Stomach smooth muscle (tissue), 2 donors: Measurements from ENCODE around the gene C10orf143.

Experiments used
- H3K27ac ChIP-seq: one replicate; pipeline ENCODE4 v1.7.0; 2013; ENCODE audit warnings: mild to moderate bottlenecking, low read length, inconsistent platforms
- H3K27me3 ChIP-seq, 2 donors: one replicate each; pipeline ENCODE4 v1.7.0; 2013; ENCODE audit warnings: low read length in 2 of 2; ENCODE audit not compliant: insufficient read depth in 2 of 2, control insufficient read depth in 1 of 2
- H3K36me3 ChIP-seq, 2 donors: one replicate each; pipeline ENCODE4 v1.7.0; 2013; ENCODE audit warnings: low read length in 2 of 2; ENCODE audit not compliant: control insufficient read depth in 2 of 2, insufficient read depth in 2 of 2
- H3K4me1 ChIP-seq: one replicate; pipeline ENCODE4 v1.7.0; 2013; ENCODE audit warnings: low read length; ENCODE audit not compliant: control insufficient read depth, insufficient read depth
- H3K4me3 ChIP-seq, 2 donors: one replicate each; pipeline ENCODE4 v1.7.0; 2013; ENCODE audit warnings: low read length in 2 of 2
- H3K9ac ChIP-seq, 2 donors: one replicate each; pipeline ENCODE4 v1.7.0; 2013; ENCODE audit warnings: low read length in 2 of 2, mild to moderate bottlenecking in 1 of 2
- H3K9me3 ChIP-seq, 2 donors: one replicate each; pipeline ENCODE4 v1.7.0; 2013; ENCODE audit warnings: low read length in 2 of 2; ENCODE audit not compliant: control insufficient read depth in 2 of 2
- donor health status: healthy.
- donor health status: Pancreatic carcinoma.

Gene C10orf143

DNA sequence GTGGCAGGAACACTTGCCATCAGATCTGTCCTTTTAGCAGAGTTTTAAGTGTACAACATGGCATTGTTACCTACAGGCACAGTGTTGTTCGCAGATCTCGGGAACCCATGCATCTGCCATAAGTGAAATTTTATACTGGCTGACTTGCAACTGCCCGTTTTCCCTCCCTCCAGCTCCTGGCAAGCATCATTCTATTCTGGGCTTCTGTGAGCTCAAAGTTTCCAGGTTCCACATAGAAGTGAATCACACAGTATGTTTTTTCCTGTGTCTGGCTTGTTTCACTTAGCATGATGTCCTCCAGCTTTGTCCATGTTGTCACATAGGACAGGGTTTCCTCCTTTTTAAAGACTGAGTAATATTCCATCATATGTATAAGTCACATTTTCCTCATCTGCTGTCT is 56.6 kb downstream of the C10orf143 start:
- H3K4me1 ChIP-seq = no peaks in the 10 kb centered on the region
- H3K36me3 ChIP-seq = no peaks in the 10 kb centered on the region
- no peak overlapping the region for H3K27ac ChIP-seq
- peaks cover 0 to 6% of the 10 kb centered on the region in 2 donors for H3K27me3 ChIP-seq
- peaks cover 5 to 7% of the 10 kb centered on the region in 2 donors for H3K9me3 ChIP-seq
- no peak overlapping the region for H3K9ac ChIP-seq
- H3K4me3 ChIP-seq = no peak overlapping the region

DNA sequence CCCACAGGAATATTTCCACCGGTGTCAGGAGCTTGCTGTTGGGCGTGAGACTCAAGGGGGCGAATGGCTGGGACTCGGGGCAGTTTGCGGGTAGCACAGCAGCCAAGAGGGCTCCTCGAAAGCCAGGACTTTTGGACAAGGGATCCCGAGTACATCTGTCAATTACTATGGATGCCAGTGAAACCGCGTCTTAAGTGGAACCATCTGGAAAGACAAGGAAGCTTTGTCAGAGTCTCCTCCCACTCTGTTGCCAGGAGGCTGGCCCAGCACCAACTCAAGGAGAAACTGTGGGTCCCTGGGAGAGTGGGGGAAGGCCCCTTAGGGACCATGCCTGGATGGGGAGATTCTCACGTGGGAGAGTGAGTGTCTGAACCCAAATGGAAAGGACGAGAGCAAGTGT is 57.1 kb downstream of the C10orf143 start:
- no peak overlapping the region for H3K9ac ChIP-seq
- H3K36me3 ChIP-seq = no peaks in the 10 kb centered on the region
- H3K27ac ChIP-seq = no peak overlapping the region
- peaks cover 5 to 7% of the 10 kb centered on the region in 2 donors for H3K9me3 ChIP-seq
- H3K4me3 ChIP-seq = no peak overlapping the region
- no peaks in the 10 kb centered on the region for H3K4me1 ChIP-seq
- peaks cover 0 to 6% of the 10 kb centered on the region in 2 donors for H3K27me3 ChIP-seq

GRCh38 chr10:130052193-130052592 is 58.4 kb downstream of the C10orf143 start:
- H3K27me3 ChIP-seq = peaks cover 0 to 6% of the 10 kb centered on the region in 2 donors
- no peak overlapping the region for H3K27ac ChIP-seq
- no peaks in the 10 kb centered on the region for H3K4me1 ChIP-seq
- H3K9ac ChIP-seq = no peak overlapping the region
- H3K4me3 ChIP-seq = no peak overlapping the region
- no peaks in the 10 kb centered on the region for H3K36me3 ChIP-seq
- peaks cover 5 to 7% of the 10 kb centered on the region in 2 donors for H3K9me3 ChIP-seq

DNA sequence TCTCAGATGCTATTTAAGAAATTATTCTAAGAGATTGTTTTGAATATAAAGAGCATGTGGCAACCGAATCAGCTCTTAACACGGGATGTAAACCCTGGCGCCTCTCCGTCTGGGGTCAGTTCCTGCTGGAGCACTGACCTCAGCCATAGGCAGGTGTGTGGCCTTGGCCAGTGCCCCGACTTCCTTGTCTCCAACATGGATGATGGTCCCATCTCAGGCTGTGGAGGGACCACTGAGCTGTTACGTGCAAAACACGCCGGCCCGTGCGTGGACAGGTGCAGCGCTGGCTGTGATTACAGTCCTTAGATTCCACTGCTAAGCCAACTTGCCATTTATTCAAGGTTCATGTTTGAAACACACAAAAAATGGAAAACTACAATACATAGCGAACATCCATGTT is 59.9 kb downstream of the C10orf143 start:
- H3K9ac ChIP-seq = no peak overlapping the region
- peaks cover 4 to 5% of the 10 kb centered on the region in 2 donors for H3K9me3 ChIP-seq
- peaks cover 4 to 6% of the 10 kb centered on the region in 2 donors for H3K27me3 ChIP-seq
- no peak overlapping the region for H3K27ac ChIP-seq
- H3K4me3 ChIP-seq = no peak overlapping the region
- no peaks in the 10 kb centered on the region for H3K4me1 ChIP-seq
- no peaks in the 10 kb centered on the region for H3K36me3 ChIP-seq

DNA sequence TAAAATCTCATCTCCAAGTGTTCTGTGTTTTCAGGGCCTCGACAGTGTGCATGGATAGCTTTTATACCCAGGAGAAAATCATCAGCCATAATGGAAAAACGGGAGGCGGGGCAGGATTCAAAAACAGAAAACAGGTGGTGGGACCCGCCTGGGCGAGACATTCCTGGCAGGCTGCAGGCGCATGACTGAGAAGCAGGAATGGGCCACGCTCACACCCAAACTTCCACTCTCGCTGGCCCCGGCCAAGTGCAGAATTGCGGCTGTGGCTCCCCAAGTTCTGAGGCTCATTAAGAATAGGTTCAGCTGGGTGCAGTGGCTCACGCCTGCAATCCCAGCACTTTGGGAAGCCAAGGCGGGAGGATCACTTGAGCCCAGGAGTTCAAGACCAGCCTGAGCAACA is 60.6 kb downstream of the C10orf143 start:
- Histone ChIP-seq H3K27me3 (peaks cover 4 to 6% of the 10 kb centered on the region in 2 donors), H3K4me3 (no peak overlapping the region), H3K36me3 (no peaks in the 10 kb centered on the region), H3K9ac (no peak overlapping the region), H3K4me1 (no peaks in the 10 kb centered on the region), H3K9me3 (peaks cover 4 to 5% of the 10 kb centered on the region in 2 donors), H3K27ac (no peak overlapping the region)

DNA sequence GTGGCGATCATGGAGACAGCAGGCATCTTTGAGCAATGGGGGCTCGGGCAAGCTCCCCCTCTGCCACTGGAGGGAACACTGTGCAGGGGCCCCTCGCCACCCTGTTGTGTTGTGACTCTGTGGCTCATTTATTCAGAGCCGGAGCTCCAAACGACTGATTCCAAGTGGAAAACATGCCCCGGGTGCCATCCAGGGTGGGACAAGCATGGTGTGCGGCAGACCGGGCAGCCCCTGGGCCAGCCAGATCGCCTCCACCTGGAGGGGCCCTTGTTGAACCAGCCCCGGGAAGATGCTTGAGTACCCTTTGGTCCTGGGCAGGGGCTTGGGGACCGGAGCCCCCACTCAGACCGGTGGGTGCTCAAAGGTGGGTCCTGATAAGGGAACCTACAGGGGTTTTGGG is 61.4 kb downstream of the C10orf143 start:
- Histone ChIP-seq H3K9me3 (peaks cover 4% of the 10 kb centered on the region in 2 donors), H3K27me3 (peaks cover 6% of the 10 kb centered on the region in 2 donors), H3K27ac (no peak overlapping the region), H3K36me3 (no peaks in the 10 kb centered on the region), H3K4me1 (no peaks in the 10 kb centered on the region), H3K9ac (no peak overlapping the region), H3K4me3 (no peak overlapping the region)

- Histone ChIP-seq H3K27ac (no peak overlapping the region), H3K9me3 (no peaks in the 10 kb centered on the region), H3K9ac (no peak overlapping the region), H3K4me3 (no peak overlapping the region), H3K36me3 (no peaks in the 10 kb centered on the region), H3K4me1 (no peaks in the 10 kb centered on the region), H3K27me3 (peaks cover 6% of the 10 kb centered on the region in 2 donors)
Observed at GRCh38 chr10:130048081-130048480, 62.5 kb downstream of the C10orf143 start.

GRCh38 chr10:130047336-130047735 is 63.3 kb downstream of the C10orf143 start:
- H3K9ac ChIP-seq = no peak overlapping the region
- H3K27me3 ChIP-seq = peaks cover 2 to 6% of the 10 kb centered on the region in 2 donors
- no peak overlapping the region for H3K27ac ChIP-seq
- H3K4me3 ChIP-seq = no peak overlapping the region
- H3K4me1 ChIP-seq = no peaks in the 10 kb centered on the region
- no peaks in the 10 kb centered on the region for H3K36me3 ChIP-seq
- H3K9me3 ChIP-seq = no peaks in the 10 kb centered on the region

DNA sequence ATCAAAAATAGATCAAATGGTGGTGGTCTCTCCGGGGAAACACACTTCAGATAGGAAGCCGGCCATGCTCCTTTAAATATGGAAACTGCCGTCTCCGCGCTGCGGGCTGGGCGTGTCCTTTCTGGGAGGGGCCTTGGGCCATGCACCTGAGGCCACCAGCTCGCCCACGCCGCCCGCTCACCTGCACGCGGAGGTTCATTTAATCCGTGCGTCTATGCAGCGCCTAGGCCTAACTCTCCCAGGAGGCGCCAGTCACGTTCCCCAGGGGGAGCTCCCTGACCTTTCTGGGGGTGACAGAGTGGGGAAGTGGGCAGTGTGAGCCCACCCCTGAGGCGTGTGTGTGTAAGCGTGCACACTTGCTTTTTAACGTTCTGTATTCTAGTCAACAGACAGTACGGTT is 64.0 kb downstream of the C10orf143 start:
- H3K9me3 ChIP-seq = no peaks in the 10 kb centered on the region
- no peaks in the 10 kb centered on the region for H3K36me3 ChIP-seq
- H3K9ac ChIP-seq = no peak overlapping the region
- peaks cover 0 to 6% of the 10 kb centered on the region in 2 donors for H3K27me3 ChIP-seq
- no peak overlapping the region for H3K4me3 ChIP-seq
- no peaks in the 10 kb centered on the region for H3K4me1 ChIP-seq
- no peak overlapping the region for H3K27ac ChIP-seq

- Histone ChIP-seq H3K9ac (no peak overlapping the region), H3K27me3 (peaks cover 0 to 6% of the 10 kb centered on the region in 2 donors), H3K36me3 (no peaks in the 10 kb centered on the region), H3K4me1 (no peaks in the 10 kb centered on the region), H3K27ac (no peak overlapping the region), H3K4me3 (no peak overlapping the region), H3K9me3 (no peaks in the 10 kb centered on the region)
Observed at GRCh38 chr10:130045801-130046321, 64.8 kb downstream of the C10orf143 start.

DNA sequence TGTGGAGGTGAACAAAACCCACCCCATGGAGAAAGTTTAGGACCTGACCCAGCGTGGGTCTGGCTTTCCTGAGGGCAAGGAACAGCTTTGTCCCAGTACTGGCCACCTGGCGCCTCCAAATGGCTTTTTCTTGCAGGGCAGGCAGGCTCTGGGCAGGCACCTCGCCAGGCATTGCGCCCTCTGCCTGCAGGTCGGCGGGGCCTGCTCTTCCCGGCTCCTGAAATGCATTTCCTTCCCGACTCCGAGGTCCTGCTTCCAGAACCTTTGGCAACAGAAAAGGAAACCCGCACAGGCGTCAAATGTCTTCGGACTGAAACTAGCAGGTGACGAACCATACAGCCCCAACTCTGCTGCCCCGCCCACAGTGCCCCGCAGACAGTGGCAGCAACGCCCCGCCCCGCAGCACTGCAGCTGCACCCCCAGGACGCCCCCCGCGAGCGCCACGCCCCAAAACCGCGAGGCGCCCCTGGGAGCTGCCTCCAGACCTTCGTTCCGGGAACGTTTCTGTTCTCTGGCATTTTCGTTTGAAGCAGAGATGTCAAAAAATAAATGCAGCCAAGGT is 65.5 kb downstream of the C10orf143 start:
- H3K4me3 ChIP-seq = no peak overlapping the region
- no peaks in the 10 kb centered on the region for H3K9me3 ChIP-seq
- H3K36me3 ChIP-seq = no peaks in the 10 kb centered on the region
- peaks cover 0 to 6% of the 10 kb centered on the region in 2 donors for H3K27me3 ChIP-seq
- H3K27ac ChIP-seq = no peak overlapping the region
- no peaks in the 10 kb centered on the region for H3K4me1 ChIP-seq
- no peak overlapping the region for H3K9ac ChIP-seq
